ENCODE measurements around the gene PLSCR5.

Gene PLSCR5

DNA sequence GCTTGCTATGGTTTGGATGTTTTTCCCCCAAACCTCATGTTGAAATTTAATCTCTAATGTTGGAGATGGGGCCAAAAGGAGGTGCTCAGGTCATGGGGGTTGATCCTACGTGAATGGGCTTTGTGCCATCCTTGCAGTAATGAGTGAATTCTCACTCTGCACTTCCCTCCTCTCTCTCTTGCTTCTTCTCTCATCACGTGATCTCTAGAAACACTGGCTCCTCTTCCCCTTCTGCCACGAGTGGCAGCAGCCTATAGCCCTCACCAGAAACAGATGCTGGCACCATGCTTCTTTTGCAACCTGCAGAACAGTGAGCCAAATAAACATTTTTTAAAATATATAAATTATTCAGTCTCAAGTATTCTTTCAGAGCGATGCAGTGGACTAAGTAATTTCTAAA, 47.4 kb downstream of the PLSCR5 start:
- Histone ChIP-seq H3K27me3 (ENCODE audit: control insufficient read depth in 1 of 2, insufficient read depth in 2 of 2, low read length in 2 of 2) (no peaks in the 10 kb centered on the region), H3K9ac (ENCODE audit: low read length) (no peak overlapping the region), H3K4me1 (ENCODE audit: insufficient read depth, low read length) (no peaks in the 10 kb centered on the region), H3K9me3 (ENCODE audit: low read length) (no peaks in the 10 kb centered on the region), H3K4me3 (ENCODE audit: low read depth in 1 of 2, low read length in 2 of 2) (no peak overlapping the region), H3K36me3 (ENCODE audit: insufficient read depth, low read length) (no peaks in the 10 kb centered on the region), H3K27ac (ENCODE audit: low read depth, low read length) (no peak overlapping the region)

- H3K36me3 ChIP-seq (ENCODE audit: insufficient read depth, low read length): no peaks in the 10 kb centered on the region
- no peak overlapping the region for H3K9ac ChIP-seq (ENCODE audit: low read length)
- no peaks in the 10 kb centered on the region for H3K9me3 ChIP-seq (ENCODE audit: low read length)
- no peaks in the 10 kb centered on the region for H3K27me3 ChIP-seq (ENCODE audit: control insufficient read depth in 1 of 2, insufficient read depth in 2 of 2, low read length in 2 of 2)
- H3K27ac ChIP-seq (ENCODE audit: low read depth, low read length): no peak overlapping the region
- H3K4me3 ChIP-seq (ENCODE audit: low read depth in 1 of 2, low read length in 2 of 2): no peak overlapping the region
- peaks cover 7% of the 10 kb centered on the region for H3K4me1 ChIP-seq (ENCODE audit: insufficient read depth, low read length)
These were observed 49.8 kb downstream of the PLSCR5 start for GRCh38 chr3:146555311-146555710.

- H3K4me3 ChIP-seq (ENCODE audit: low read depth in 1 of 2, low read length in 2 of 2): no peak overlapping the region
- no peaks in the 10 kb centered on the region for H3K36me3 ChIP-seq (ENCODE audit: insufficient read depth, low read length)
- no peak overlapping the region for H3K27ac ChIP-seq (ENCODE audit: low read depth, low read length)
- H3K9me3 ChIP-seq (ENCODE audit: low read length): no peaks in the 10 kb centered on the region
- peaks cover 7% of the 10 kb centered on the region for H3K4me1 ChIP-seq (ENCODE audit: insufficient read depth, low read length)
- H3K27me3 ChIP-seq (ENCODE audit: control insufficient read depth in 1 of 2, insufficient read depth in 2 of 2, low read length in 2 of 2): no peaks in the 10 kb centered on the region
- H3K9ac ChIP-seq (ENCODE audit: low read length): no peak overlapping the region
These were observed 50.9 kb downstream of the PLSCR5 start for GRCh38 chr3:146554151-146554760.

- H3K4me1 ChIP-seq (ENCODE audit: insufficient read depth, low read length): peaks cover 7% of the 10 kb centered on the region
- H3K27me3 ChIP-seq (ENCODE audit: control insufficient read depth in 1 of 2, insufficient read depth in 2 of 2, low read length in 2 of 2): no peaks in the 10 kb centered on the region
- H3K9me3 ChIP-seq (ENCODE audit: low read length): no peaks in the 10 kb centered on the region
- H3K4me3 ChIP-seq (ENCODE audit: low read depth in 1 of 2, low read length in 2 of 2): peak overlapping the region; percentile 4 to 45
- H3K36me3 ChIP-seq (ENCODE audit: insufficient read depth, low read length): no peaks in the 10 kb centered on the region
- H3K9ac ChIP-seq (ENCODE audit: low read length): no peak overlapping the region
- no peak overlapping the region for H3K27ac ChIP-seq (ENCODE audit: low read depth, low read length)
These were observed 54.2 kb downstream of the PLSCR5 start for GRCh38 chr3:146550743-146551510.

DNA sequence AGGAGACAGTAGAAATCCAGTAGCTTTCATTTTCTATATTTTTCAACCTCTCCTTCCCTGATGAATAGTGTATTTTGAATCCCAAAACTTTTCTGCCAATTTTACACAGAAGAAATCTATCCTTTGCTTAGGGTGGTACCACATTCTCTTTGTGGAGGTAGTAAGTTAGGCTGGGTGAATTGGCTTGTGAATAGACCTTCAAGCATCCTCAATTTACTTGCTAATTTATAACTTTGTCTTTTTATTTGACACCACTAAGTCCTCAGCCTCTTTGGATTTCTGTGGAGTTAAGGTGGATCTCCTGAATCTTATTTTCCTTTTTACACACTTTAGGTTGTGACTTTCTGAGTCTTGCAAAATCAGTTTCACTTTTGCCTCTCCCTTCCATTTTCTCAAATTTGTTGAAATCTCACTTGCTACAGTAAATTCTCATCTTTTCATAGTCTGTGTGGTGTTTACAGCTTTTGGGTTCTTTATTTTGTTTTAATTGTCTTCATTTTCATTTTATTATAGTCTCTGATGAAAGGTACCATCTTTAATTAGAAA, 55.0 kb downstream of the PLSCR5 start:
- Histone ChIP-seq H3K9me3 (ENCODE audit: low read length) (no peaks in the 10 kb centered on the region), H3K27me3 (ENCODE audit: control insufficient read depth in 1 of 2, insufficient read depth in 2 of 2, low read length in 2 of 2) (no peaks in the 10 kb centered on the region), H3K27ac (ENCODE audit: low read depth, low read length) (peak overlapping the region; percentile 7), H3K4me3 (ENCODE audit: low read depth in 1 of 2, low read length in 2 of 2) (peak overlapping the region; percentile 4 to 45), H3K4me1 (ENCODE audit: insufficient read depth, low read length) (peaks cover 7% of the 10 kb centered on the region), H3K9ac (ENCODE audit: low read length) (no peak overlapping the region), H3K36me3 (ENCODE audit: insufficient read depth, low read length) (no peaks in the 10 kb centered on the region)

DNA sequence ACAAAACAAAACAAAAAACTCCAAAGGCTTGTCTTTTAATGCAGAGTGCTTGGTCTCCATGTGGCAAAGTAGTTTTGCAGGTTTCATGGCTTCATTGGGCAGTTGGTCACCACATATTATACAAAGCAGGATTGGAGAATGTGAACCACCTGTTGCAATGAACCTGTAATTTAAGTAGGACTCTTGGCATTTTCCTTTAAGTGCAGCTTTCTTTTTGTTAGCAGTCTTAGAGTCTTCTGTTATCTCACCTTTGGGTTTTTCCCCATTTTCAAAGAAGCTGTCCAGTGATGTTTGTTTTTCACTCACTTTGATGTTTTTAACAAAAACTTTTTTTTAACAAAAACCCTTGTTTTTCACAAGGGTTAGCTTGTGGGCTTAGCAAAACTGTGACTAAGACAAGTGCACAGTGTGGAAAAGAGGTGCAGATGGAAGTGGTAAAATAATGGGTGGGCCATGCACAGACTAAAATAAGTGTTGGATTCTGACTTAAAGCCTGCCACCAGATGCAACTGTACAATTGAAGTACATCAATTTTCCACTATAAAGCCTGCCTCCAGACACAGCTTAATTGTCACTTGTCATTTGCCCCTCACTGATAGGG, 57.8 kb downstream of the PLSCR5 start:
- Histone ChIP-seq H3K9me3 (ENCODE audit: low read length) (no peaks in the 10 kb centered on the region), H3K4me1 (ENCODE audit: insufficient read depth, low read length) (peaks cover 15% of the 10 kb centered on the region), H3K36me3 (ENCODE audit: insufficient read depth, low read length) (no peaks in the 10 kb centered on the region), H3K27me3 (ENCODE audit: control insufficient read depth in 1 of 2, insufficient read depth in 2 of 2, low read length in 2 of 2) (no peaks in the 10 kb centered on the region), H3K4me3 (ENCODE audit: low read depth in 1 of 2, low read length in 2 of 2) (no peak overlapping the region), H3K9ac (ENCODE audit: low read length) (no peak overlapping the region), H3K27ac (ENCODE audit: low read depth, low read length) (no peak overlapping the region)

- H3K4me1 ChIP-seq (ENCODE audit: insufficient read depth, low read length): peaks cover 23% of the 10 kb centered on the region
These were observed 58.7 kb downstream of the PLSCR5 start for GRCh38 chr3:146546366-146546965.

DNA sequence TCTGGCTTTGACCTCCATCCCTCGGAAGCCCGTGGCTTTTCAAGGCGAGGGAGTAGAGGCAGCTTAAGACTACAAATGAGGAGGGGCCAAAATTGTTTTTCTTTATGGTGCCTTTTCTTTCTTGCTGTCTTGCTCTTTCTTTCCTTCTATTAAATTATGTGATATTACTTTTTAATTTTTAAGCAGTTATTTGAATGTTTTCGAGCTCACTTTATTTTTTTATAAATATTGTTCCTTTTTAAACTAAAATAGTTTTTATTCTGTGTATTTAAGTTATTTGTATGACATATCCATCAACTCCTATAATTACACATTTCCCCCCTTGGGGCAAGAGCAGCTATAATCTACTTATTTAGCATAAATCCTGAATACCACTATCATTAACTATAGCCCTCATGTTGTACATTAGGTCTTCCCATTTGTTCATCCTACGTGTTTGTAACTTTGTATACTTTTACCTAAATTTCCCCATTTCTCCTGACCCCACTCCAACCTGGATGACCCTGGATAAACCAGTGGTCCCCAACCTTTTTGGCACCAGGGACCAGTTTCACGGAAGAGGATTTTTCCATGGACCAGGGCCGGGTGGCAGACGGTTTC, 60.1 kb downstream of the PLSCR5 start:
- Histone ChIP-seq H3K4me1 (ENCODE audit: insufficient read depth, low read length) (peaks cover 18% of the 10 kb centered on the region), H3K9ac (ENCODE audit: low read length) (peak overlapping the region; percentile 58), H3K27ac (ENCODE audit: low read depth, low read length) (peak overlapping the region; percentile 97), H3K36me3 (ENCODE audit: insufficient read depth, low read length) (no peaks in the 10 kb centered on the region), H3K4me3 (ENCODE audit: low read depth in 1 of 2, low read length in 2 of 2) (peak overlapping the region; percentile 77 to 90), H3K27me3 (ENCODE audit: control insufficient read depth in 1 of 2, insufficient read depth in 2 of 2, low read length in 2 of 2) (no peaks in the 10 kb centered on the region), H3K9me3 (ENCODE audit: low read length) (no peaks in the 10 kb centered on the region)

More at GRCh38 chr3:146546366-146546965, 58.7 kb downstream of the PLSCR5 start:
- no peaks in the 10 kb centered on the region for H3K36me3 ChIP-seq (ENCODE audit: insufficient read depth, low read length)
- no peak overlapping the region for H3K27ac ChIP-seq (ENCODE audit: low read depth, low read length)
- H3K4me3 ChIP-seq (ENCODE audit: low read depth in 1 of 2, low read length in 2 of 2): no peak overlapping the region
- H3K9ac ChIP-seq (ENCODE audit: low read length): no peak overlapping the region
- no peaks in the 10 kb centered on the region for H3K27me3 ChIP-seq (ENCODE audit: control insufficient read depth in 1 of 2, insufficient read depth in 2 of 2, low read length in 2 of 2)
- H3K9me3 ChIP-seq (ENCODE audit: low read length): no peaks in the 10 kb centered on the region

DNA sequence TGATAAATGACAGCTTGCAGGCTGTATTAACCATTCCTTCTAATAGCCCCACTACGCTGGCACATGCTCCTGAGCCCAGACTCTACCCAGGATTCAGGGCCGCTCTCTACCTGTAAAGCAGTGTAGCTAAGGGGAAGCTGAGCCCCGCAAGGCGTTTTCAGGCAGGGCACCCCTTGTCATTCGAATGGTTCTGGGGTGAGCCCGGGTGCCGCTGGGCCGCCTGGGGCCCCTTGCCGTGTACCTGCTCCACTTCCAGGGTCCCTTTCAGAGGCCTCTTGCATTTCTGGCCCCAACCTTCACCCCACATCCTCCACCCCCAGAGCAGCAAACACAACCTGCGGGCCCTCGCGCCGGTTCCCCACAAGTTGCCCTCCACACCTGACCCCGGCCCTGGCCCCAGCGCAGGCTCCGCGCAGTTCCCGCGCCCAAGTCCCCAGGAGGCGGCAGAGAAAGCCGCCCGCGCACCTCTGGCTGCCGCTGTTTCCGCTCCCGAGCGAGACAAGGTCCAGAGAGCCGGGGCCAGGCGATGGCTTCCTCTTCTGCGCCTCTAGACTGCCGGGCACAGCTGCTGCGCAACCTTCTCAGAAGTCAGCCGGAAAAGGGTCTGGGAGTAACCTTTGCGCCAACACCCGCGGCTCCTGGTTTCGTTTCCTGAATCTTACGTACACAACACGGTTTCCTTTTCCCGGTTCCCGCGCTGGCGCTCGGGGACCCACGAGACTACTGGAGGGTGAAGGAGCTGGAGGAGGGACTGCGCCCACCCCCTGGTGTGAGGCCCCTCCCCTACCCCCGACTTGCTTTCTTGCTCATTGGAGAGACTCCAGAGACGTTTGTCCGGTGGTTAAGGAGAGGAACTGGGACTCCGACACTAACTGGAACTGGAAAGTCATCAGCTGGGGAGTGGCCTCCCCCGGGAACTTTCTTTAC, 60.9 kb downstream of the PLSCR5 start, which contains the start of gene PLSCR1:
TSS of gene PLSCR1 (minus strand) at position 606 of the 927 bp plus-strand sequence. CDS start 8,055 bp downstream, outside the sequence.
- no peaks in the 10 kb centered on the region for H3K36me3 ChIP-seq (ENCODE audit: insufficient read depth, low read length)
- H3K4me1 ChIP-seq (ENCODE audit: insufficient read depth, low read length): peaks cover 18% of the 10 kb centered on the region
- peak within 1 kb of the TSS; percentile 58 for H3K9ac ChIP-seq (ENCODE audit: low read length)
- peak within 1 kb of the TSS; percentile 77 to 90 for H3K4me3 ChIP-seq (ENCODE audit: low read depth in 1 of 2, low read length in 2 of 2)
- H3K27ac ChIP-seq (ENCODE audit: low read depth, low read length): peak within 1 kb of the TSS; percentile 97
- no peaks in the 10 kb centered on the region for H3K9me3 ChIP-seq (ENCODE audit: low read length)
- H3K27me3 ChIP-seq (ENCODE audit: control insufficient read depth in 1 of 2, insufficient read depth in 2 of 2, low read length in 2 of 2): no peaks in the 10 kb centered on the region

DNA sequence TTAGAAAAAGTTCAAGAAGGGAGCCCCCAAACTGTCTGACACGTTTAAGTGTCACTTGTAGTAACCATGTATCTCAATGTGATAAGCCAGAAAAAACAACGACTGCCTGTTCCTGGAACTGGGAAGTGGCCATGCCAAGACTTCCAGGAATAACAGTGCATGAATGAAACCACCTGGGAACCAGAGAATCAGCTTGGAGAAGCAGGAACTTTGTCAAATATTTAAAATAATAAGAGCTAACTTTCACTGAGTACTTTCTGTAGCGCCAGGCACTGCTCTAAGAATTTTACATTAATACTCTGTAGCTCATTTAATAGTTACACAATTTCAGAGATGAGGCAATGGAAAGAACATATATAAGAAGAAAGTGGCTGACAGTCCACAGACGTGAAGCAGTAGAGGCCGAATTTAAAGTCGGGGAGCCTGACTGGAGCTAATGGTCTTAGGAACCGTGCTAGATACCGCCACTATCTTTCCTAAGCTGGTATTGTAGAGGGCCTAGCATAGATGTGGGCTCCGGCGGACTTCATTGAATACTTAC, 61.6 kb downstream of the PLSCR5 start:
- Histone ChIP-seq H3K9ac (ENCODE audit: low read length) (peak overlapping the region; percentile 58), H3K27me3 (ENCODE audit: control insufficient read depth in 1 of 2, insufficient read depth in 2 of 2, low read length in 2 of 2) (no peaks in the 10 kb centered on the region), H3K36me3 (ENCODE audit: insufficient read depth, low read length) (no peaks in the 10 kb centered on the region), H3K4me3 (ENCODE audit: low read depth in 1 of 2, low read length in 2 of 2) (peak overlapping the region; percentile 77 to 90), H3K27ac (ENCODE audit: low read depth, low read length) (peak overlapping the region; percentile 97), H3K4me1 (ENCODE audit: insufficient read depth, low read length) (peaks cover 18% of the 10 kb centered on the region), H3K9me3 (ENCODE audit: low read length) (no peaks in the 10 kb centered on the region)
